ENCODE measurements around the gene FGB. TPM values are rescaled to one million over a fixed set of nuclear protein-coding genes. Genes with fewer than 3 reads are reported as not detected.

FGB gene
- total RNA-seq, 1 experiment from 2014 or later, result 2.0 TPM

- no peak for DNase-seq (ENCODE audit: low read depth, low spot score)
- Histone ChIP-seq H3K4me3 (ENCODE audit: low read depth in 2 of 2, low read length in 2 of 2) (no peak overlapping the region), H3K4me1 (ENCODE audit: control insufficient read depth, insufficient read depth, low read length) (no peaks in the 10 kb centered on the region), H3K36me3 (ENCODE audit: control insufficient read depth, insufficient read depth, low read length) (no peaks in the 10 kb centered on the region), H3K27ac (ENCODE audit: low read length) (no peak overlapping the region), H3K27me3 (ENCODE audit: control insufficient read depth, insufficient read depth, low read length) (no peaks in the 10 kb centered on the region), H3K9me3 (ENCODE audit: control insufficient read depth, insufficient read depth, low read depth, low read length) (no peaks in the 10 kb centered on the region)
- BruUV-seq (replicated peaks), result no TSS peak
- POLR2A ChIA-PET, result no interaction called here
- intact Hi-C loops (cut with micrococcal nuclease; ENCODE audit: unreplicated experiment), result no loop called here
- TF ChIP-seq CTCF (IDR thresholded peaks at IDR 0.05), result no peak
- TF ChIP-seq REST (IDR thresholded peaks at IDR 0.05; ENCODE audit: insufficient read depth in 1 of 2, low read depth in 2 of 2, low read length in 1 of 2), result no peak
- TF ChIP-seq TCF7L2 (IDR thresholded peaks at IDR 0.05; ENCODE audit: low read depth, low read length), result no peak
- no peak for TF ChIP-seq SIN3A (IDR thresholded peaks at IDR 0.05; ENCODE audit: borderline replicate concordance, insufficient read depth, low read depth, low read length)
- in situ Hi-C loops (cut with HindIII; ENCODE audit: low pct_unique_long_range_greater_than_20kb, low sequenced_read_pairs), result no loop called here
- ATAC-seq, result no peak
- CTCF ChIA-PET, result no interaction called here
Measured at GRCh38 chr4:154602404-154603020, 39.7 kb downstream of the FGB start.

GRCh38 chr4:154603033-154603943 is 40.5 kb downstream of the FGB start:
- Histone ChIP-seq H3K27ac (ENCODE audit: low read length) (no peak overlapping the region), H3K4me1 (ENCODE audit: control insufficient read depth, insufficient read depth, low read length) (no peaks in the 10 kb centered on the region), H3K9me3 (ENCODE audit: control insufficient read depth, insufficient read depth, low read depth, low read length) (no peaks in the 10 kb centered on the region), H3K27me3 (ENCODE audit: control insufficient read depth, insufficient read depth, low read length) (no peaks in the 10 kb centered on the region), H3K36me3 (ENCODE audit: control insufficient read depth, insufficient read depth, low read length) (no peaks in the 10 kb centered on the region), H3K4me3 (ENCODE audit: low read depth in 2 of 2, low read length in 2 of 2) (no peak overlapping the region)
- no peak for DNase-seq (ENCODE audit: low read depth, low spot score)
- in situ Hi-C loops (cut with HindIII; ENCODE audit: low pct_unique_long_range_greater_than_20kb, low sequenced_read_pairs), result no loop called here
- intact Hi-C loops (cut with micrococcal nuclease; ENCODE audit: unreplicated experiment), result no loop called here
- BruUV-seq (replicated peaks), result no TSS peak
- no peak for TF ChIP-seq REST (IDR thresholded peaks at IDR 0.05; ENCODE audit: insufficient read depth in 1 of 2, low read depth in 2 of 2, low read length in 1 of 2)
- no peak for TF ChIP-seq POLR2AphosphoS5 (IDR thresholded peaks at IDR 0.05; ENCODE audit: low read depth, low read length)
- TF ChIP-seq SIN3A (IDR thresholded peaks at IDR 0.05; ENCODE audit: borderline replicate concordance, insufficient read depth, low read depth, low read length), result no peak
- TF ChIP-seq CTCF (IDR thresholded peaks at IDR 0.05), result no peak
- no peak for TF ChIP-seq TCF7L2 (IDR thresholded peaks at IDR 0.05; ENCODE audit: low read depth, low read length)
- ChIA-PET POLR2A (no interaction called here), CTCF (no interaction called here)
- ATAC-seq, result no peak
